VCaP (cell line): ENCODE measurements around the gene KRTAP5-1.

Source experiments
- H3K27ac ChIP-seq: fragments of 450-650 bp; 2 replicates; pipeline ENCODE4 v1.5.1; 2017
- CTCF ChIP-seq: fragments of 450-650 bp; conservative IDR thresholded peaks from 2 replicates; pipeline ENCODE4 v1.5.1; 2017; ENCODE audit warnings: mild to moderate bottlenecking, moderate library complexity

Gene KRTAP5-1

DNA sequence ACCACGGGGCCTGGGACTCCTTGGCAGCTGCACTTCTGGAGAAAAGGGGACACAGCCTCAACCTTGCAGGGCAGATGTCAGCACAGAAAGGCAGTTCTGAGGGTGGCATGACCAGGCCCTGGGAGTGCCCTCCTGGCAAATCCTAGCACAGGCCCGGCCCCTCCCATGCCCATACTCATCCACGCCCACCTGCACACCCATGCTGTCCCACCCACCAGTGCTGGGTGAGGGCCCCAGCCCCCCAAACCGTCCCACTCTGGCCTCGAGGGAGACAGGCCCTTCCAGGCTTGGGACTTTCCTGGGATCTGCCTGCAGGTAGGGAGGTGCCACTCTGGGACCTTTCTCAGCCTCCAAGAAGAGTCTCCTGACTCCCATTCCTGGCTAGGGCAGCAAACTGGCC is 23.1 kb downstream of the KRTAP5-1 start:
- TF ChIP-seq CTCF: no peak
- no peak overlapping the region for H3K27ac ChIP-seq

DNA sequence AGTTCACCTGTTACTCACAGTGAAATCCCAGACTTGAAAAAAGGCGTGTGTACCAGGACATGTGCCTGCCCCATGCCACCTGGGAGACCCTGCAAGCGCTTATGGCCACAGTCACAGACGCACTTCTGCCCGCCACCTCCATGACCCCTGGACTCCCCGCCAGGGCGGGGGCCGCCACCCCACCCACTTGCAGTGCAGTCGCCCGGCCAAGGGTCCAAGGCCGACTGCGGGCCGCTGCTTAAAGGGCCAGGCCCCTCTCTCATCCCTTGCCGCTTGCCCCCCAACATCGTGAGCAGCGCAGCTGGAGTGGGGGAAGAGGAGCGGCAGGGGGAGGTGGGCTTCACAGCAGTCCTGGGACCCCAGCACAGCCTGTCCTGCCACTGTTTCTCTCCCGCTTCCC is 23.8 kb downstream of the KRTAP5-1 start:
- no peak overlapping the region for H3K27ac ChIP-seq
- no peak for TF ChIP-seq CTCF

DNA sequence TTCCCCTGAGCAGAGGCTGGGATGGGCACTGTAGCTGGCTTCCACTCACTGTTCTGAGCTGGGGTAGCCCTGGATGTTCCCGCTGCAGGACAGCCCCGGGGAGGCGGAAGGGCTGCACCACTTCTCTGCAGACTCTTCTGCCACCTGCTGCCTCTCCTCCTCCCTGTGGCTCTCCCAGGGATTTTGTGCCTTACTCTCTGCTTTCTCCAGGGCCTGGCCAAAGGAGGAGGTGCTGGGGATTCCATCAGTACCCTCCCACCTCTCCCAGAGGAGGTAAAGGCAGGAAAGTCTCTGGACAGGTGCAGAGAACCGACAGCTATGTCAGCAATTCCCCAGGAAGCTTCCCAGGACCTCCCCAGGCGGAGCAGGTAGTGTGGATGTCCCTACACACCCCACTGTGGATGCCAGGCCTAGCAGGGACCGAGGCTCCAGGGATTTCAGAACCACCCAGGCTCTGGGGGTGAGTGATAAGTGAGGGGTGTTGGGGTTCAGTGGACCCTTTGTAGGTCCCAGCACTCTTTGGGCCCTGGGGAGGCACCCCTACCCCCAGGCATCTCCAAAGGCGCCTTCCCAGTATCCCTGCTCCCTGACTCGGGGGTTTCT is 24.3 kb downstream of the KRTAP5-1 start:
- H3K27ac ChIP-seq: no peak overlapping the region
- no peak for TF ChIP-seq CTCF

- H3K27ac ChIP-seq: peak overlapping the region; percentile 49
- TF ChIP-seq CTCF: no peak
Measured at GRCh38 chr11:1560002-1560648, 25.0 kb downstream of the KRTAP5-1 start.

DNA sequence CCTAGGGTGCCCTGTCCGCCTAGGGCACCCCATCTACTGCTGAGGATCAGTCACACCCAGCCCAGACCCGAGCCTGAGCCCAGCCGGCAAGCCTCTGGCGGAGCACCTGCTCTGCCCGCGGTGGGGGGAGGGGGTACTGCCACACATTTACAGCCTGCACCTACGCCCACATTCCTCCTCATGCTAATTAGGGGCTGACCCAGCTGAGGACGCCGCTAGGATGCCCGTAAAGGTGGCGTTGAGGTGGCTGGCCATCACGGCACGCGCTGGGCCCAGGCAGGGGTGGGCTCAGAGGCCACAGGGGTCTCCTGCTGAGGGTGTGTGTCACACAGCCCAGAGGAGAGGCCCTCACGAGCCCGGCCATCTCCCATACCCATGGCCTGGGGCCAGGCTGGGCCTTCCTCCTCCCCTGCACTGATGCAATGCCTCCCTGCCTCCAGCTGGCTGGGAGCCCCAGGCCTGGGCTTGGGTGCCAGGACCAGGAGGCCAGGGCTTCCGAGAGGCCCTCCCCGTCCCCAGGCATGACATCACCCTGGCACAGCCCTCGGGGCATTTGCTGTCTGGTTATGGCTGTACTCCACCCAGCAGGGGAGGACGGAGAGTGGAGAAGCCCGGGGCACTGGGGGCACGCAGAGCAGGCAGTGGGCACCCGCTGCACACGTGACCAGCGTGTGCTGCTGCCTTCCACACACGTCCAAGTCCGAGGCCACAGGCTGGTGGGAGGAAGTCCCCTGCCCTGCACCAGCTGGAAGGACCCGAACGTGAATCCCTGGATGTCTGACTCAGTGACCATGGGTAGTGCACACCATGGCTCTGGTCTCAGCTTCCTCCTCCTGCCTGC is 25.8 kb downstream of the KRTAP5-1 start:
- TF ChIP-seq CTCF: no peak
- peak overlapping the region; percentile 49 for H3K27ac ChIP-seq

GRCh38 chr11:1558775-1559110 is 26.3 kb downstream of the KRTAP5-1 start:
- TF ChIP-seq CTCF: no peak
- H3K27ac ChIP-seq: peak overlapping the region; percentile 49
